Measurements from ENCODE around the gene CLDN24. TPM values are rescaled to one million over a fixed set of nuclear protein-coding genes. Genes with fewer than 3 reads are reported as not detected.
"Not testable (repeated sequence)": the region's sequence is repeated elsewhere in the genome, so short reads cannot be mapped to it uniquely, and the experiment has no call there.

CLDN24 gene
- total RNA-seq, 1 donor from 2014 or later, result not detected

DNA sequence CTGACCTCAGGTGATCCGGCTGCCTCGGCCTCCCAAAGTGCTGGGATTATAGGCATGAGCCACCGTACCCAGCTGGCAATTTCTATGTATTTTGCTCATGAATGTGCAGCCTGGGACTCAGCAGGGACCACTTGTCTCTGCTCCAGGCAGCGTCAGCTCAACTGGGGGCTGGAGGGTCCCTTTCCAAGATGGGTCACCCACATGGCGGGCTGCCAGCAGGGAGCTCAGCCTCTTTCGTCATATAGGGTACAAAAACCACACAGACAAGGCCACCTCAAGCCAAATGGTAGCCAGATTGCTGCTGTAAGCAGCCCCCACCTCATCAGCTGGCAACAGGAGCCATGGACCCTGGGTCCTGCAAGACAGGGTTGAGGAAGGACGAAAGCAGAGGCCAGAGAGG, 2.4 kb upstream of the CLDN24 start:
- H3K79me2 ChIP-seq (ENCODE audit: insufficient read depth, low read length), result no peaks in the 10 kb centered on the region
- Mint-ChIP-seq H3K36me3 (ENCODE audit: low read depth, unreplicated experiment) (peaks cover 8% of the 10 kb centered on the region), H3K27ac (ENCODE audit: unreplicated experiment) (no peak overlapping the region), H3K9me3 (ENCODE audit: unreplicated experiment) (peaks cover 12% of the 10 kb centered on the region), H3K4me3 (ENCODE audit: unreplicated experiment) (no peak overlapping the region), H3K4me1 (ENCODE audit: low read depth, unreplicated experiment) (peaks cover 12% of the 10 kb centered on the region), H3K27me3 (ENCODE audit: low read depth, unreplicated experiment) (no peaks in the 10 kb centered on the region)
- no peak overlapping the region for H2AFZ ChIP-seq (ENCODE audit: low read depth, low read length)
- H3K9me3 ChIP-seq (ENCODE audit: insufficient read depth, low read depth, low read length), result peaks cover 8% of the 10 kb centered on the region
- no peaks in the 10 kb centered on the region for H4K20me1 ChIP-seq (ENCODE audit: insufficient read depth, low read length)
- no peak overlapping the region for H3K27ac ChIP-seq (ENCODE audit: low read depth, low read length)
- H3K9ac ChIP-seq (ENCODE audit: low read length), result no peak overlapping the region
- TF ChIP-seq, protein P1, sequence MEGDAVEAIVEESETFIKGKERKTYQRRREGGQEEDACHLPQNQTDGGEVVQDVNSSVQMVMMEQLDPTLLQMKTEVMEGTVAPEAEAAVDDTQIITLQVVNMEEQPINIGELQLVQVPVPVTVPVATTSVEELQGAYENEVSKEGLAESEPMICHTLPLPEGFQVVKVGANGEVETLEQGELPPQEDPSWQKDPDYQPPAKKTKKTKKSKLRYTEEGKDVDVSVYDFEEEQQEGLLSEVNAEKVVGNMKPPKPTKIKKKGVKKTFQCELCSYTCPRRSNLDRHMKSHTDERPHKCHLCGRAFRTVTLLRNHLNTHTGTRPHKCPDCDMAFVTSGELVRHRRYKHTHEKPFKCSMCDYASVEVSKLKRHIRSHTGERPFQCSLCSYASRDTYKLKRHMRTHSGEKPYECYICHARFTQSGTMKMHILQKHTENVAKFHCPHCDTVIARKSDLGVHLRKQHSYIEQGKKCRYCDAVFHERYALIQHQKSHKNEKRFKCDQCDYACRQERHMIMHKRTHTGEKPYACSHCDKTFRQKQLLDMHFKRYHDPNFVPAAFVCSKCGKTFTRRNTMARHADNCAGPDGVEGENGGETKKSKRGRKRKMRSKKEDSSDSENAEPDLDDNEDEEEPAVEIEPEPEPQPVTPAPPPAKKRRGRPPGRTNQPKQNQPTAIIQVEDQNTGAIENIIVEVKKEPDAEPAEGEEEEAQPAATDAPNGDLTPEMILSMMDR (IDR thresholded peaks at IDR 0.05; ENCODE audit: insufficient read depth, low read depth, low read length), result no peak
- no peak for TF ChIP-seq EZH2 (IDR thresholded peaks at IDR 0.05; ENCODE audit: insufficient read depth, low read length)
- H3K4me3 ChIP-seq (ENCODE audit: insufficient read depth, low read depth, low read length), result no peak overlapping the region
- no peaks in the 10 kb centered on the region for H3K36me3 ChIP-seq (ENCODE audit: insufficient read depth, low read length)
- FAIRE-seq (no peak), DNase-seq (ENCODE audit: low read depth) (no peak)
- H3K4me2 ChIP-seq (ENCODE audit: low read length), result no peak overlapping the region
- peaks cover 4% of the 10 kb centered on the region for H3K4me1 ChIP-seq (ENCODE audit: insufficient read depth, low read length)
- H3K27me3 ChIP-seq (ENCODE audit: insufficient read depth, low read length), result no peaks in the 10 kb centered on the region

DNA sequence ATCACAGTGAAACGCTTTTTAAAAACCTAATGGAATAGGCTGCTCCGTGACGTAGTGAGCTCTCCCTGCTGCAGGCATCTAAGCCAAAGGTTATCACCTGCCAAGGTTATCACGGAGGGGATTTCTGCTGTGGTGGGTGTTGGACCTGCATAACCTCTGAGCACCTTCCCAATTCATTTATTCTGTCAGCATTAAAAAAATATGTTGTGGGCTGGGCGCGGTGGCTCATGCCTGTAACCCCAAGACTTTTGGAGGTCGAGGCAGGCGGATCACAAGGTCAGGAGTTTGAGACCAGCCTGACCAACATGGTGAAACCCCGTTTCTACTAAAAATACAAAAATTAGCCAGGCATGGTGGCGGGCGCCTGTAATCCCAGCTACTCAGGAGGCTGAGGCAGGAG, 1.8 kb upstream of the CLDN24 start:
- H4K20me1 ChIP-seq (ENCODE audit: insufficient read depth, low read length); H3K4me1 ChIP-seq (ENCODE audit: insufficient read depth, low read length); H3K36me3 ChIP-seq (ENCODE audit: insufficient read depth, low read length); H3K27me3 ChIP-seq (ENCODE audit: insufficient read depth, low read length); H3K27me3 Mint-ChIP-seq (ENCODE audit: low read depth, unreplicated experiment); H3K4me3 Mint-ChIP-seq (ENCODE audit: unreplicated experiment); H2AFZ ChIP-seq (ENCODE audit: low read depth, low read length); H3K4me2 ChIP-seq (ENCODE audit: low read length); FAIRE-seq; H3K79me2 ChIP-seq (ENCODE audit: insufficient read depth, low read length); H3K27ac Mint-ChIP-seq (ENCODE audit: unreplicated experiment); H3K9ac ChIP-seq (ENCODE audit: low read length); H3K4me1 Mint-ChIP-seq (ENCODE audit: low read depth, unreplicated experiment); H3K4me3 ChIP-seq (ENCODE audit: insufficient read depth, low read depth, low read length); H3K9me3 ChIP-seq (ENCODE audit: insufficient read depth, low read depth, low read length); H3K27ac ChIP-seq (ENCODE audit: low read depth, low read length); DNase-seq (ENCODE audit: low read depth): not testable (repeated sequence)
- H3K36me3 Mint-ChIP-seq (ENCODE audit: low read depth, unreplicated experiment), result peaks cover 12% of the 10 kb centered on the region
- peaks cover 12% of the 10 kb centered on the region for H3K9me3 Mint-ChIP-seq (ENCODE audit: unreplicated experiment)

DNA sequence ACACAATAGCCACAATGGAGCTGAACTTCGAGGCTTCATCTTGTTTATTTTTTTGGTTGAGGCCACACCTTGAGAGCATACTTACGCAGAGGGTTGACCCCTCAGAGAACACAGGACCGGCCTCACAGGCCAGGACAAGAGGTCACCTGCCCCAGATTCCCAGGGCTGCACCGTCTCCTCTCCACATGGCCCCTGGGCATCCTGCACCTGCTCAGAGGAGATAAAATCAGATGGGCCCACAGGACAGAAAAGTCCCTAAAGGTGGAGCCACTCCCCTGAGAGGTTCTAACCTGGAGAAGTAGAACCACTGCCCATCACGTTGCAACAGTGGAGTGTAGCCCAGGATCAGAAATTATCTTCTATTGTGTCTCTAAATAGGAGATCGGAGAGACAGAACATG, 1.1 kb upstream of the CLDN24 start:
- Mint-ChIP-seq H3K27ac (ENCODE audit: unreplicated experiment) (no peak overlapping the region), H3K9me3 (ENCODE audit: unreplicated experiment) (peaks cover 9% of the 10 kb centered on the region), H3K4me1 (ENCODE audit: low read depth, unreplicated experiment) (peaks cover 2% of the 10 kb centered on the region), H3K27me3 (ENCODE audit: low read depth, unreplicated experiment) (no peaks in the 10 kb centered on the region), H3K36me3 (ENCODE audit: low read depth, unreplicated experiment) (peaks cover 13% of the 10 kb centered on the region), H3K4me3 (ENCODE audit: unreplicated experiment) (no peak overlapping the region)
- no peak overlapping the region for H3K4me2 ChIP-seq (ENCODE audit: low read length)
- no peaks in the 10 kb centered on the region for H3K27me3 ChIP-seq (ENCODE audit: insufficient read depth, low read length)
- TF ChIP-seq EZH2 (IDR thresholded peaks at IDR 0.05; ENCODE audit: insufficient read depth, low read length), result no peak
- TF ChIP-seq, protein P1 (IDR thresholded peaks at IDR 0.05; ENCODE audit: insufficient read depth, low read depth, low read length), result no peak
- no peaks in the 10 kb centered on the region for H3K4me1 ChIP-seq (ENCODE audit: insufficient read depth, low read length)
- no peak for DNase-seq (ENCODE audit: low read depth)
- FAIRE-seq, result no peak
- H2AFZ ChIP-seq (ENCODE audit: low read depth, low read length), result no peak overlapping the region
- peaks cover 8% of the 10 kb centered on the region for H3K9me3 ChIP-seq (ENCODE audit: insufficient read depth, low read depth, low read length)
- H3K27ac ChIP-seq (ENCODE audit: low read depth, low read length), result no peak overlapping the region
- no peaks in the 10 kb centered on the region for H3K79me2 ChIP-seq (ENCODE audit: insufficient read depth, low read length)
- H3K9ac ChIP-seq (ENCODE audit: low read length), result no peak overlapping the region
- H3K36me3 ChIP-seq (ENCODE audit: insufficient read depth, low read length), result peaks cover 3% of the 10 kb centered on the region
- H4K20me1 ChIP-seq (ENCODE audit: insufficient read depth, low read length), result no peaks in the 10 kb centered on the region
- H3K4me3 ChIP-seq (ENCODE audit: insufficient read depth, low read depth, low read length), result no peak overlapping the region
